Measurements from ENCODE around the gene LRMDA.

The LRMDA gene

GRCh38 chr10:75592791-75593643 lies 161.6 kb downstream of the LRMDA start:
- H4K20me1 ChIP-seq (ENCODE audit: insufficient read depth) = no peaks in the 10 kb centered on the region
- TF ChIP-seq CTCF (conservative IDR thresholded peaks at IDR 0.05; ENCODE audit: low read depth, low read length) = no peak

GRCh38 chr10:75593692-75594556 lies 162.5 kb downstream of the LRMDA start:
- Histone ChIP-seq H3K9ac (no peak overlapping the region), H3K4me2 (no peak overlapping the region), H3K79me2 (ENCODE audit: insufficient read depth, low read depth) (no peaks in the 10 kb centered on the region), H3K27me3 (ENCODE audit: insufficient read depth, low read depth) (no peaks in the 10 kb centered on the region), H3K4me3 (IDR thresholded peaks at IDR 0.05; ENCODE audit: insufficient read depth, low read depth, low read length) (no peak overlapping the region), H3K36me3 (ENCODE audit: insufficient read depth) (no peaks in the 10 kb centered on the region), H2AFZ (ENCODE audit: low read depth) (no peak overlapping the region), H3K27ac (no peak overlapping the region), H4K20me1 (ENCODE audit: insufficient read depth) (no peaks in the 10 kb centered on the region), H3K4me1 (ENCODE audit: low read depth, poor library complexity, severe bottlenecking) (peaks cover 22% of the 10 kb centered on the region)
- no peak for TF ChIP-seq CTCF (conservative IDR thresholded peaks at IDR 0.05; ENCODE audit: low read depth, low read length)

More at GRCh38 chr10:75592791-75593643, 161.6 kb downstream of the LRMDA start:
- H3K36me3 ChIP-seq (ENCODE audit: insufficient read depth) = no peaks in the 10 kb centered on the region
- H2AFZ ChIP-seq (ENCODE audit: low read depth) = no peak overlapping the region
- H3K27ac ChIP-seq = no peak overlapping the region
- no peak overlapping the region for H3K4me3 ChIP-seq (IDR thresholded peaks at IDR 0.05; ENCODE audit: insufficient read depth, low read depth, low read length)
- H3K9ac ChIP-seq = no peak overlapping the region
- peaks cover 14% of the 10 kb centered on the region for H3K4me1 ChIP-seq (ENCODE audit: low read depth, poor library complexity, severe bottlenecking)
- H3K79me2 ChIP-seq (ENCODE audit: insufficient read depth, low read depth) = no peaks in the 10 kb centered on the region
- H3K4me2 ChIP-seq = no peak overlapping the region
- no peaks in the 10 kb centered on the region for H3K27me3 ChIP-seq (ENCODE audit: insufficient read depth, low read depth)

- Histone ChIP-seq H3K79me2 (ENCODE audit: insufficient read depth, low read depth) (no peaks in the 10 kb centered on the region), H3K27ac (peak overlapping the region; percentile 26; the same call in 1 of the 2 replicates), H3K4me2 (peak overlapping the region; percentile 38), H3K4me3 (IDR thresholded peaks at IDR 0.05; ENCODE audit: insufficient read depth, low read depth, low read length) (no peak overlapping the region), H4K20me1 (ENCODE audit: insufficient read depth) (no peaks in the 10 kb centered on the region), H3K4me1 (ENCODE audit: low read depth, poor library complexity, severe bottlenecking) (peaks cover 23% of the 10 kb centered on the region), H3K27me3 (ENCODE audit: insufficient read depth, low read depth) (no peaks in the 10 kb centered on the region), H3K9ac (no peak overlapping the region), H3K36me3 (ENCODE audit: insufficient read depth) (no peaks in the 10 kb centered on the region), H2AFZ (ENCODE audit: low read depth) (no peak overlapping the region)
- TF ChIP-seq CTCF (conservative IDR thresholded peaks at IDR 0.05; ENCODE audit: low read depth, low read length) = no peak
These were observed 165.7 kb downstream of the LRMDA start for GRCh38 chr10:75596930-75597620.

GRCh38 chr10:75597773-75598440 lies 166.5 kb downstream of the LRMDA start:
- H2AFZ ChIP-seq (ENCODE audit: low read depth) = peak overlapping the region; percentile 1; the same call in 1 of the 2 replicates
- no peaks in the 10 kb centered on the region for H4K20me1 ChIP-seq (ENCODE audit: insufficient read depth)
- peaks cover 23% of the 10 kb centered on the region for H3K4me1 ChIP-seq (ENCODE audit: low read depth, poor library complexity, severe bottlenecking)
- peak overlapping the region; percentile 38 for H3K4me2 ChIP-seq
- no peaks in the 10 kb centered on the region for H3K79me2 ChIP-seq (ENCODE audit: insufficient read depth, low read depth)
- H3K27ac ChIP-seq = peak overlapping the region; percentile 26; the same call in 1 of the 2 replicates
- TF ChIP-seq CTCF (conservative IDR thresholded peaks at IDR 0.05; ENCODE audit: low read depth, low read length) = no peak
- no peak overlapping the region for H3K9ac ChIP-seq
- H3K4me3 ChIP-seq (IDR thresholded peaks at IDR 0.05; ENCODE audit: insufficient read depth, low read depth, low read length) = no peak overlapping the region
- no peaks in the 10 kb centered on the region for H3K36me3 ChIP-seq (ENCODE audit: insufficient read depth)
- H3K27me3 ChIP-seq (ENCODE audit: insufficient read depth, low read depth) = no peaks in the 10 kb centered on the region
